Activated B cell treated with CpG ODN at 0.5 μM for 24 hours (primary cell): ENCODE measurements around the gene EIF2A. TPM values are rescaled to one million over a fixed set of nuclear protein-coding genes. Genes with fewer than 3 reads are reported as not detected.

Experiments
- ATAC-seq: fragments of 200-7000 bp; cut with Tn5 transposase; one replicate; pipeline ENCODE4 v1.10.0; 2021; ENCODE audit warnings: low read depth, mild to moderate bottlenecking, moderate library complexity
- CTCF ChIA-PET: fragments of 350-600 bp; sonication (Branson Sonifier 250); formaldehyde crosslinking; loops from one replicate; lab custom pipeline; 2021; ENCODE audit warnings: antibody characterized with exemption; lab: Charles Lee
- POLR2A ChIA-PET: fragments of 350-600 bp; sonication (Branson Sonifier 250); formaldehyde crosslinking; loops from one replicate; lab custom pipeline; 2021; ENCODE audit warnings: antibody characterized with exemption; lab: Charles Lee
- DNase-seq: peaks from one replicate; pipeline ENCODE4 v3.0.0; 2022
- H3K27ac Mint-ChIP-seq: one replicate; pipeline ENCODE4 v1.8.0; 2020; ENCODE audit warnings: mixed read lengths
- H3K27me3 Mint-ChIP-seq: one replicate; pipeline ENCODE4 v1.8.0; 2021; ENCODE audit warnings: mixed read lengths
- H3K36me3 Mint-ChIP-seq: one replicate; pipeline ENCODE4 v1.8.0; 2021; ENCODE audit warnings: low read depth, mixed read lengths
- H3K4me1 Mint-ChIP-seq: one replicate; pipeline ENCODE4 v1.8.0; 2021; ENCODE audit warnings: mixed read lengths
- H3K4me3 Mint-ChIP-seq: one replicate; pipeline ENCODE4 v1.8.0; 2020; ENCODE audit warnings: mild to moderate bottlenecking, mixed read lengths
- H3K9me3 Mint-ChIP-seq: one replicate; pipeline ENCODE4 v1.8.0; 2020; ENCODE audit warnings: mixed read lengths
- CTCF ChIP-seq: fragments of 200-600 bp; IDR thresholded peaks from one replicate; pipeline ENCODE4 v1.8.0; 2022; ENCODE audit warnings: antibody characterized with exemption, mild to moderate bottlenecking
- intact Hi-C: fragments of 100-400 bp; cut with micrococcal nuclease; formaldehyde crosslinking; loops from one replicate; pipeline ENCODE4 v1.15.1; 2024
- total RNA-seq: library from RNA; stranded (reverse); gene quantifications from 2 replicates; pipeline ENCODE4 v1.2.3, GENCODE V29; 2022

Gene EIF2A
- total RNA-seq, 1 donor from 2014 or later: 109 TPM

GRCh38 chr3:150520408-150520807 is 26.2 kb upstream of the EIF2A start:
- Mint-ChIP-seq H3K4me1 (no peaks in the 10 kb centered on the region), H3K27me3 (peaks cover 9% of the 10 kb centered on the region), H3K27ac (no peak overlapping the region), H3K4me3 (no peak overlapping the region), H3K36me3 (peaks cover 2% of the 10 kb centered on the region), H3K9me3 (peaks cover 3% of the 10 kb centered on the region)
- ChIA-PET POLR2A (no interaction called here), CTCF (no interaction called here)
- DNase-seq (no peak), ATAC-seq (no peak)
- intact Hi-C loops: loop anchor here (10.0 kb wide), 1 partner anchor 264 kb away; no protein-coding TSS in a partner anchor
- TF ChIP-seq CTCF: no peak

GRCh38 chr3:150521463-150521862 is 25.1 kb upstream of the EIF2A start:
- no peak for TF ChIP-seq CTCF
- ChIA-PET POLR2A (no interaction called here), CTCF (no interaction called here)
- Mint-ChIP-seq H3K9me3 (peaks cover 3% of the 10 kb centered on the region), H3K27ac (no peak overlapping the region), H3K4me1 (no peaks in the 10 kb centered on the region), H3K4me3 (no peak overlapping the region), H3K36me3 (peaks cover 2% of the 10 kb centered on the region), H3K27me3 (peaks cover 7% of the 10 kb centered on the region)
- intact Hi-C loops: loop anchor here (10.0 kb wide), 1 partner anchor 263 kb away; no protein-coding TSS in a partner anchor
- ATAC-seq (no peak), DNase-seq (no peak)

- no peak overlapping the region for H3K27ac Mint-ChIP-seq
- peaks cover 6% of the 10 kb centered on the region for H3K27me3 Mint-ChIP-seq
- no peak overlapping the region for H3K4me3 Mint-ChIP-seq
- ATAC-seq (no peak), DNase-seq (no peak)
- H3K36me3 Mint-ChIP-seq: no peaks in the 10 kb centered on the region
- intact Hi-C loops: loop anchor here (10.0 kb wide), 1 partner anchor 261 kb away; no protein-coding TSS in a partner anchor
- CTCF ChIA-PET: no interaction called here
- H3K4me1 Mint-ChIP-seq: no peaks in the 10 kb centered on the region
- H3K9me3 Mint-ChIP-seq: no peaks in the 10 kb centered on the region
- TF ChIP-seq CTCF: no peak
- POLR2A ChIA-PET: interaction anchor here (0.7 kb wide), 1 partner anchor 612 kb away, joined by 3 read pairs; no protein-coding TSS in a partner anchor
Measured at GRCh38 chr3:150523538-150523937, 23.0 kb upstream of the EIF2A start.

- ChIA-PET POLR2A (interaction anchor here (0.5 to 1.3 kb wide), 2 partner anchors 18 to 239 kb away, joined by 3 to 4 read pairs; partner anchors contain the start of genes EIF2A and SERP1), CTCF (interaction anchor here (0.7 to 2.3 kb wide), 10 partner anchors 9 to 640 kb away, joined by 3 to 9 read pairs (median 4); no protein-coding TSS in a partner anchor)
- Mint-ChIP-seq H3K9me3 (no peaks in the 10 kb centered on the region), H3K4me3 (no peak overlapping the region), H3K27me3 (no peaks in the 10 kb centered on the region), H3K4me1 (no peaks in the 10 kb centered on the region), H3K36me3 (no peaks in the 10 kb centered on the region), H3K27ac (no peak overlapping the region)
- no peak for ATAC-seq
- intact Hi-C loops: loop anchor here (1.0 to 10.0 kb wide), 7 partner anchors 194 to 756 kb away; partner anchors contain the start of gene MED12L
- no peak for TF ChIP-seq CTCF
- no peak for DNase-seq
Measured at GRCh38 chr3:150527464-150528255, 18.9 kb upstream of the EIF2A start.

- ATAC-seq (no peak), DNase-seq (no peak)
- Mint-ChIP-seq H3K4me1 (no peaks in the 10 kb centered on the region), H3K27me3 (no peaks in the 10 kb centered on the region), H3K9me3 (no peaks in the 10 kb centered on the region), H3K4me3 (no peak overlapping the region), H3K36me3 (no peaks in the 10 kb centered on the region), H3K27ac (no peak overlapping the region)
- ChIA-PET POLR2A (interaction anchor here (0.5 to 1.3 kb wide), 2 partner anchors 18 to 238 kb away, joined by 3 to 4 read pairs; partner anchors contain the start of genes EIF2A and SERP1), CTCF (interaction anchor here (0.6 to 2.3 kb wide), 7 partner anchors 16 to 640 kb away, joined by 3 to 9 read pairs (median 5); no protein-coding TSS in a partner anchor)
- no peak for TF ChIP-seq CTCF
- intact Hi-C loops: loop anchor here (1.0 to 10.0 kb wide), 7 partner anchors 193 to 755 kb away; partner anchors contain the start of gene MED12L
Measured at GRCh38 chr3:150528354-150528797, 18.2 kb upstream of the EIF2A start.
